ENCODE measurements around the gene KRT16.
"Not testable (repeated sequence)": the region's sequence is repeated elsewhere in the genome, so short reads cannot be mapped to it uniquely, and the experiment has no call there.

KRT16 gene

GRCh38 chr17:41627316-41628072, 14.9 kb upstream of the KRT16 start:
- H2BK12ac ChIP-seq (ENCODE audit: low read length in 2 of 2) = no peak overlapping the region
- no peak overlapping the region for H3K4me2 ChIP-seq (ENCODE audit: low read length, poor library complexity, severe bottlenecking)
- H4K91ac ChIP-seq (ENCODE audit: low read length) = no peak overlapping the region
- no peak overlapping the region for H3K27ac ChIP-seq (ENCODE audit: low read length, poor library complexity, severe bottlenecking)
- H4K8ac ChIP-seq (ENCODE audit: low read length) = peak overlapping the region; percentile 8
- H3K4me3 ChIP-seq (ENCODE audit: insufficient read depth in 1 of 2, low read depth in 1 of 2, low read length in 2 of 2) = no peak overlapping the region
- H3K9me3 ChIP-seq (ENCODE audit: control insufficient read depth, low read length) = no peaks in the 10 kb centered on the region
- no peaks in the 10 kb centered on the region for H3K79me1 ChIP-seq (replicated peaks; ENCODE audit: low read length, poor library complexity, severe bottlenecking)
- H3K4me1 ChIP-seq (ENCODE audit: control insufficient read depth, insufficient read depth, low read depth, low read length) = peaks cover 32% of the 10 kb centered on the region
- no peak overlapping the region for H3K9ac ChIP-seq (ENCODE audit: low read length)
- H3K14ac ChIP-seq (ENCODE audit: low read length in 2 of 2) = no peak overlapping the region
- WGBS = 86% methylated on average over 22 of the region's 23 CpGs
- no peak overlapping the region for H3K18ac ChIP-seq (ENCODE audit: low read depth in 1 of 2, low read length in 2 of 2)
- no peak overlapping the region for H3K4ac ChIP-seq (ENCODE audit: low read depth in 1 of 2, low read length in 2 of 2)
- H3K27me3 ChIP-seq (ENCODE audit: control insufficient read depth in 1 of 2, insufficient read depth in 1 of 2, low read length in 2 of 2) = peaks cover 4 to 30% of the 10 kb centered on the region in 2 experiments
- H2AK5ac ChIP-seq (ENCODE audit: low read length, severe bottlenecking) = peak overlapping the region; percentile 20
- H3K36me3 ChIP-seq (ENCODE audit: control insufficient read depth in 1 of 2, insufficient read depth in 2 of 2, low read depth in 1 of 2, low read length in 2 of 2) = no peaks in the 10 kb centered on the region
- no peak overlapping the region for H2AFZ ChIP-seq (ENCODE audit: low read depth, low read length)
- no peak overlapping the region for H2BK15ac ChIP-seq (ENCODE audit: low read depth, poor library complexity, severe bottlenecking)
- no peak overlapping the region for H2BK120ac ChIP-seq (ENCODE audit: low read depth, low read length)
- no peak for DNase-seq
- no peak overlapping the region for H3K23ac ChIP-seq (ENCODE audit: low read length in 2 of 2)
- no peak overlapping the region for H2BK5ac ChIP-seq (ENCODE audit: low read depth, low read length, poor library complexity, severe bottlenecking)

GRCh38 chr17:41626914-41627295, 14.3 kb upstream of the KRT16 start:
- H2BK15ac ChIP-seq (ENCODE audit: low read depth, poor library complexity, severe bottlenecking); DNase-seq: not testable (repeated sequence)

GRCh38 chr17:41626028-41626913, 13.7 kb upstream of the KRT16 start:
- H2BK15ac ChIP-seq (ENCODE audit: low read depth, poor library complexity, severe bottlenecking); H4K91ac ChIP-seq (ENCODE audit: low read length); H3K18ac ChIP-seq (ENCODE audit: low read depth in 1 of 2, low read length in 2 of 2); H3K4me2 ChIP-seq (ENCODE audit: low read length, poor library complexity, severe bottlenecking); H3K27ac ChIP-seq (ENCODE audit: low read length, poor library complexity, severe bottlenecking); H3K9me3 ChIP-seq (ENCODE audit: control insufficient read depth, low read length); H3K4ac ChIP-seq (ENCODE audit: low read depth in 1 of 2, low read length in 2 of 2); H2BK120ac ChIP-seq (ENCODE audit: low read depth, low read length); H3K23ac ChIP-seq (ENCODE audit: low read length in 2 of 2); DNase-seq; H2BK5ac ChIP-seq (ENCODE audit: low read depth, low read length, poor library complexity, severe bottlenecking); H2AK5ac ChIP-seq (ENCODE audit: low read length, severe bottlenecking); H3K4me3 ChIP-seq (ENCODE audit: insufficient read depth in 1 of 2, low read depth in 1 of 2, low read length in 2 of 2); H3K14ac ChIP-seq (ENCODE audit: low read length in 2 of 2); H4K8ac ChIP-seq (ENCODE audit: low read length); H2BK12ac ChIP-seq (ENCODE audit: low read length in 2 of 2); H3K36me3 ChIP-seq (ENCODE audit: control insufficient read depth in 1 of 2, insufficient read depth in 2 of 2, low read depth in 1 of 2, low read length in 2 of 2); H2AFZ ChIP-seq (ENCODE audit: low read depth, low read length); H3K79me1 ChIP-seq (replicated peaks; ENCODE audit: low read length, poor library complexity, severe bottlenecking); H3K9ac ChIP-seq (ENCODE audit: low read length): not testable (repeated sequence)
- H3K4me1 ChIP-seq (ENCODE audit: control insufficient read depth, insufficient read depth, low read depth, low read length) = peaks cover 35% of the 10 kb centered on the region
- H3K27me3 ChIP-seq (ENCODE audit: control insufficient read depth in 1 of 2, insufficient read depth in 1 of 2, low read length in 2 of 2) = peaks cover 4 to 30% of the 10 kb centered on the region in 2 experiments
- 92% methylated on average over 10 of the region's 17 CpGs for WGBS

More at GRCh38 chr17:41626914-41627295, 14.3 kb upstream of the KRT16 start:
- peaks cover 4 to 30% of the 10 kb centered on the region in 2 experiments for H3K27me3 ChIP-seq (ENCODE audit: control insufficient read depth in 1 of 2, insufficient read depth in 1 of 2, low read length in 2 of 2)
- not testable (repeated sequence) for H3K23ac ChIP-seq (ENCODE audit: low read length in 2 of 2); H3K18ac ChIP-seq (ENCODE audit: low read depth in 1 of 2, low read length in 2 of 2); H3K9me3 ChIP-seq (ENCODE audit: control insufficient read depth, low read length); H3K14ac ChIP-seq (ENCODE audit: low read length in 2 of 2); H2AFZ ChIP-seq (ENCODE audit: low read depth, low read length); H3K79me1 ChIP-seq (replicated peaks; ENCODE audit: low read length, poor library complexity, severe bottlenecking); H2BK5ac ChIP-seq (ENCODE audit: low read depth, low read length, poor library complexity, severe bottlenecking); H3K4ac ChIP-seq (ENCODE audit: low read depth in 1 of 2, low read length in 2 of 2); H4K91ac ChIP-seq (ENCODE audit: low read length); H3K9ac ChIP-seq (ENCODE audit: low read length); H3K4me3 ChIP-seq (ENCODE audit: insufficient read depth in 1 of 2, low read depth in 1 of 2, low read length in 2 of 2); H2BK120ac ChIP-seq (ENCODE audit: low read depth, low read length); H4K8ac ChIP-seq (ENCODE audit: low read length); H3K4me2 ChIP-seq (ENCODE audit: low read length, poor library complexity, severe bottlenecking); H3K36me3 ChIP-seq (ENCODE audit: control insufficient read depth in 1 of 2, insufficient read depth in 2 of 2, low read depth in 1 of 2, low read length in 2 of 2); H2BK12ac ChIP-seq (ENCODE audit: low read length in 2 of 2); H3K27ac ChIP-seq (ENCODE audit: low read length, poor library complexity, severe bottlenecking)
- peak overlapping the region; percentile 20 for H2AK5ac ChIP-seq (ENCODE audit: low read length, severe bottlenecking)
- WGBS = 83% methylated on average over 5 of the region's 5 CpGs
- peaks cover 32% of the 10 kb centered on the region for H3K4me1 ChIP-seq (ENCODE audit: control insufficient read depth, insufficient read depth, low read depth, low read length)

- Histone ChIP-seq H4K8ac (ENCODE audit: low read length) (no peak overlapping the region), H2BK5ac (ENCODE audit: low read depth, low read length, poor library complexity, severe bottlenecking) (no peak overlapping the region), H3K4me2 (ENCODE audit: low read length, poor library complexity, severe bottlenecking) (no peak overlapping the region), H2BK15ac (ENCODE audit: low read depth, poor library complexity, severe bottlenecking) (no peak overlapping the region), H4K91ac (ENCODE audit: low read length) (no peak overlapping the region), H3K4ac (ENCODE audit: low read depth in 1 of 2, low read length in 2 of 2) (no peak overlapping the region), H3K9me3 (ENCODE audit: control insufficient read depth, low read length) (no peaks in the 10 kb centered on the region), H3K79me1 (replicated peaks; ENCODE audit: low read length, poor library complexity, severe bottlenecking) (no peaks in the 10 kb centered on the region), H3K23ac (ENCODE audit: low read length in 2 of 2) (no peak overlapping the region), H3K27me3 (ENCODE audit: control insufficient read depth in 1 of 2, insufficient read depth in 1 of 2, low read length in 2 of 2) (peaks cover 4 to 30% of the 10 kb centered on the region in 2 experiments), H3K18ac (ENCODE audit: low read depth in 1 of 2, low read length in 2 of 2) (no peak overlapping the region), H3K36me3 (ENCODE audit: control insufficient read depth in 1 of 2, insufficient read depth in 2 of 2, low read depth in 1 of 2, low read length in 2 of 2) (no peaks in the 10 kb centered on the region), H3K14ac (ENCODE audit: low read length in 2 of 2) (no peak overlapping the region), H3K9ac (ENCODE audit: low read length) (no peak overlapping the region), H3K27ac (ENCODE audit: low read length, poor library complexity, severe bottlenecking) (no peak overlapping the region), H2AFZ (ENCODE audit: low read depth, low read length) (no peak overlapping the region), H2BK120ac (ENCODE audit: low read depth, low read length) (no peak overlapping the region), H3K4me1 (ENCODE audit: control insufficient read depth, insufficient read depth, low read depth, low read length) (peaks cover 41% of the 10 kb centered on the region), H2BK12ac (ENCODE audit: low read length in 2 of 2) (no peak overlapping the region), H2AK5ac (ENCODE audit: low read length, severe bottlenecking) (no peak overlapping the region), H3K4me3 (ENCODE audit: insufficient read depth in 1 of 2, low read depth in 1 of 2, low read length in 2 of 2) (no peak overlapping the region)
- DNase-seq = no peak
- 80% methylated on average over 16 of the region's 16 CpGs for WGBS
Observed at GRCh38 chr17:41625602-41626001, 13.0 kb upstream of the KRT16 start.
